ENCODE results near the gene ASAP3. TPM values are rescaled to one million over a fixed set of nuclear protein-coding genes. Genes with fewer than 3 reads are reported as not detected.

ASAP3 gene
- total and polyA plus RNA-seq, 8 donors = 24.9 to 228 (median 30.5) TPM

GRCh38 chr1:23434260-23434775, 49.7 kb downstream of the ASAP3 start:
- no peak for TF ChIP-seq EP300 (IDR thresholded peaks at IDR 0.05)
- TF ChIP-seq POLR2A (IDR thresholded peaks at IDR 0.05) = no peak
- no peak for TF ChIP-seq CTCF (IDR thresholded peaks at IDR 0.05)
- TF ChIP-seq POLR2AphosphoS5 (IDR thresholded peaks at IDR 0.05) = no peak
- peaks cover 0 to 14% (median 4%) of the 10 kb centered on the region in 4 donors for H3K4me1 ChIP-seq
- H3K36me3 ChIP-seq = peaks cover 45 to 98% (median 93%) of the 10 kb centered on the region in 4 donors
- 86 to 90% (median 88%) methylated on average over 7 of the region's 7 CpGs for WGBS, 5 donors
- H3K4me3 ChIP-seq = no peak overlapping the region
- no peak for DNase-seq
- H3K27me3 ChIP-seq = no peaks in the 10 kb centered on the region
- H3K9me3 ChIP-seq = no peaks in the 10 kb centered on the region
- no peak overlapping the region for H3K27ac ChIP-seq
- intact Hi-C loops (cut with DNase I; ENCODE audit: low total_unique reads) = no loop called here

- Histone ChIP-seq H3K4me3 (no peak overlapping the region), H3K4me1 (peaks cover 0 to 14% (median 4%) of the 10 kb centered on the region in 4 donors), H3K9me3 (no peaks in the 10 kb centered on the region), H3K36me3 (peaks cover 44 to 96% (median 92%) of the 10 kb centered on the region in 4 donors), H3K27ac (no peak overlapping the region), H3K27me3 (no peaks in the 10 kb centered on the region)
- no peak for DNase-seq
- intact Hi-C loops (cut with DNase I; ENCODE audit: low total_unique reads) = no loop called here
- TF ChIP-seq EP300 (IDR thresholded peaks at IDR 0.05) (no peak), POLR2A (IDR thresholded peaks at IDR 0.05) (no peak), POLR2AphosphoS5 (IDR thresholded peaks at IDR 0.05) (no peak), CTCF (IDR thresholded peaks at IDR 0.05) (no peak)
- WGBS, 5 donors = 91 to 97% (median 96%) methylated on average over 10 of the region's 10 CpGs
Measured at GRCh38 chr1:23433122-23433521, 50.9 kb downstream of the ASAP3 start.

- H3K27me3 ChIP-seq = no peaks in the 10 kb centered on the region
- no peaks in the 10 kb centered on the region for H3K9me3 ChIP-seq
- DNase-seq = no peak
- TF ChIP-seq CTCF (IDR thresholded peaks at IDR 0.05) = no peak
- TF ChIP-seq POLR2AphosphoS5 (IDR thresholded peaks at IDR 0.05) = no peak
- TF ChIP-seq POLR2A (IDR thresholded peaks at IDR 0.05) = no peak
- TF ChIP-seq EP300 (IDR thresholded peaks at IDR 0.05) = no peak
- H3K27ac ChIP-seq = no peak overlapping the region
- no peak overlapping the region for H3K4me3 ChIP-seq
- peaks cover 42 to 85% (median 79%) of the 10 kb centered on the region in 4 donors for H3K36me3 ChIP-seq
- WGBS, 5 donors = 89 to 99% (median 97%) methylated on average over 5 of the region's 5 CpGs
- intact Hi-C loops (cut with DNase I; ENCODE audit: low total_unique reads) = no loop called here
- peaks cover 0 to 7% (median 1%) of the 10 kb centered on the region in 4 donors for H3K4me1 ChIP-seq
Measured at GRCh38 chr1:23431431-23431830, 52.5 kb downstream of the ASAP3 start.

- no peak for DNase-seq
- WGBS, 5 donors = 94 to 99% (median 97%) methylated on average over 10 to 12 of the region's 12 CpGs
- Histone ChIP-seq H3K9me3 (no peaks in the 10 kb centered on the region), H3K27ac (no peak overlapping the region), H3K4me1 (peaks cover 0 to under 1% (median 0%) of the 10 kb centered on the region in 4 donors), H3K27me3 (no peaks in the 10 kb centered on the region), H3K36me3 (peaks cover 42 to 79% (median 74%) of the 10 kb centered on the region in 4 donors), H3K4me3 (no peak overlapping the region)
- no peak for TF ChIP-seq POLR2AphosphoS5 (IDR thresholded peaks at IDR 0.05)
- no peak for TF ChIP-seq POLR2A (IDR thresholded peaks at IDR 0.05)
- TF ChIP-seq EP300 (IDR thresholded peaks at IDR 0.05) = no peak
- no peak for TF ChIP-seq CTCF (IDR thresholded peaks at IDR 0.05)
- intact Hi-C loops (cut with DNase I; ENCODE audit: low total_unique reads) = no loop called here
Measured at GRCh38 chr1:23430803-23431202, 53.2 kb downstream of the ASAP3 start.
